GM21825 (cell line): ENCODE measurements around the gene MPV17.
"Not testable (repeated sequence)": the region's sequence is repeated elsewhere in the genome, so short reads cannot be mapped to it uniquely, and the experiment has no call there.

Experiments
- ATAC-seq: cut with Tn5 transposase; IDR thresholded peaks from one replicate; pipeline ENCODE4 v1.9.1; 2021; ENCODE audit warnings: mild to moderate bottlenecking, moderate library complexity; ENCODE audit not compliant: unreplicated experiment

MPV17 gene, protein sequence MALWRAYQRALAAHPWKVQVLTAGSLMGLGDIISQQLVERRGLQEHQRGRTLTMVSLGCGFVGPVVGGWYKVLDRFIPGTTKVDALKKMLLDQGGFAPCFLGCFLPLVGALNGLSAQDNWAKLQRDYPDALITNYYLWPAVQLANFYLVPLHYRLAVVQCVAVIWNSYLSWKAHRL

DNA sequence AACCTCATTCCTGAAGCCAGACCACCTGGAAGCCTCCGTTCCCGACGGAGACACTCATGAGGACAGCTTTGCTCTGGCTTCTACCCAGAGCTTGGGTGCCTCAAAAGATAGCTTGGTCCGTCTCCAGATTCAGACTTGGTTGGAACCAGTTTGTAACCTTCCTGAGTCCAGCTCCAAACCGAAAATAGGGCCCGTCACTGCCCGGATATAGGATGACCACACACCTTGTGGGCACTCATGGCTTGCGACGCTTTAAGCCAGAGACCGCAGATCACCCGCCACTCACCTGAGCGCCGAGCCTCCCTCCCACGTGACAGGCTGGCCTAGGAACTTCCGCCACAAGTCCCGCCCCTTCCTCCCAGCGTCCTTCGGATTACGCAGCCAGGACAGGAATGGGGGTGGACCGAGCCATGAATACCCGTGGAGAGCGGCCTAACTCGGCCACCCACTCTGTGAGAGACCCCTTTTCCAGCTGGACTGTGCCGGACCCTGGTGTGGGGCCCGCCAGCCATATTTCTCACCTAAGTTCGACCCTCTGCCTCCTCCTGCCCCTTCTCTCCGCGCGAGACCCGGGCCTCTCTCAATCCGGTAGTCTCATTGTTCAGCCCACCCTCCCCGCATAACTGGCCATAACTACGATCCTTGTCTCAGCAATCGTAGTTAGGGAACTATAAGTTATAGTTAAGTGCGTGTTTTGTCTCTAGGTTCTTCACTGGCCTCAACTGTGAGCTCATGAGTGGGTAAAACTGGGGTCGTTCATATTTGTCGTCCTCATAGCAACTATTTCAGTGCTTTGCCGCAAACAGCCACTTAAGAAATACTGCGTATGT is at the start of gene MPV17:
Gene MPV17 (minus strand): TSS at position 332 of the 830 bp plus-strand sequence. CDS start 580 bp downstream, outside the sequence.
- ATAC-seq = peak; percentile 84

DNA sequence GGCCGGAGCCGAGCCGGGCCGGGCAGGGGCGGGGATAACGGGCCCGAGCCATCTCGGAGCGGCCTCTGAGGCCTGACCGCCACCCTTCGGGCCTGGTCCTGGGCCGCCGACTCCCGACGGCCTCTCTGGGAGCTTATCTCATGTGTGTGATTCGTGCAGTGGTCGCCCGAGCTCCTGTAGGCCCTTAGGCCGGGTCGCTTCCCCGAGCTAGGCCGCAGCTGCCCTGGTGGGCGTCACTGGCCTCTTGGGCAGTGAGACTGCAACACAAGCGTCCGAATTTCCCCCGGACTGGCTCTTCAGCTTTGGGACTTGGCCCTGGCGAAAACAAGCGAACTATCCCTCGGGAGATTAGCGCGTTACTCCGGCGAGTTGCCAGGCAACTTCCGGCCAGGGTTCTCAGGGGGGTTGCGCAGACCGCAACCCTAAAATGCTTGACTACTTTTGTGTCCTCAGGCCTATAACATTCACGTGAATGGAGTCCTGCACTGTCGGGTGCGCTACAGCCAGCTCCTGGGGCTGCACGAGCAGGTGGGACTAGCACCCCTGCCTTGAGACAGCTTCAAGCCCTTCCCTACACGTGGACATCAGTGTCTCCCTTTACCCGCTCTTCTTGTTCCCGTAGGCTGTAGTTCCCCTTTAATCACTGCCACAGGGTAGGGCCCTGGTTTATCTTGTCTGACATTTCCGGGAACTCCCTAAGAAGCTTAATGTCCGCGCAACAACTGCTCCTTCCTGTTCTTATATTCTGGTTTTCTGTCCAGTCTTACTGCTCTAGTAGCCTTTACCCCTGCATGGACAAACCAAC is 48.1 kb upstream of the MPV17 start:
- peak; percentile 18 for ATAC-seq

DNA sequence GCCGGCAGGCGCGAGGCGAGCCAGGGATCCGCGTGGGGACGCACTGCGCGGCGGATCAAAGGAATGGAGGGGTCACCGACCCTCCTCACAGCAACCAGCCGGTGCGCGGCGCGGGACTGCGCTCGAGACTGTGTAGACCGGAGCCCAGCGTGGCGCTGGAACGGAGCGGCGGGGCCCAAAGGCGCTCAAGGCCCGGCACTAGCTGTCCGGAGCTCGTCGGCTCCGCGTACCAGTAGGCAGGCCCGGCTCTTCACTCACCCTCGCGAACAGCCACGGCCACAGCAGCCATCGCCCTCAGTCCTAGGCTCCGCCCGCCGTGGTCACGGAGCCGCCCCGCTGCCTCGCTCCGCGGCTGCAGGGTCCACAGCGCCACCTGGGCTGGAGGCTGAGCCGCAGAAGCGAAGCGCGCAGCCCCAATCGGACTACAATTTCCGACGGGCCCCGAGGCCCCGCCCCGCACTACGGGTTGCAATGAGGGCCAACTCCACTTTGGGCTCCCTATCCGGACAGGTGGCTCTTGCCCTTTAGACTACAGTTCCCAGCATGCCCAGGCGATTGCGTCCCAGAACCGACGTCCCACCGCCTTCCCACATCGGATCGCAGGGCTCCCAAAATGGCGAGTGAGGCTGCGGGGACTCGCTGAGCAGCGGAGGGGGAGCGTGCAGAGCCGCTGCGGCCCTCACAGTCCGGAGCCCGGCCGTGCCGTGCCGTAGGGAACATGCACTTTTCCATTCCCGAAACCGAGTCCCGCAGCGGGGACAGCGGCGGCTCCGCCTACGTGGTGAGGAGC is 47.3 kb upstream of the MPV17 start, which contains the start of the genes EIF2B4 and SNX17:
Gene EIF2B4 (minus strand): TSS at position 313 of the 790 bp plus-strand sequence. CDS start 24 bp downstream, at position 289.
Gene SNX17 (plus strand): TSS at position 591 of the 790 bp plus-strand sequence. CDS start 128 bp downstream, at position 719.
- peak; percentile 91 for ATAC-seq

DNA sequence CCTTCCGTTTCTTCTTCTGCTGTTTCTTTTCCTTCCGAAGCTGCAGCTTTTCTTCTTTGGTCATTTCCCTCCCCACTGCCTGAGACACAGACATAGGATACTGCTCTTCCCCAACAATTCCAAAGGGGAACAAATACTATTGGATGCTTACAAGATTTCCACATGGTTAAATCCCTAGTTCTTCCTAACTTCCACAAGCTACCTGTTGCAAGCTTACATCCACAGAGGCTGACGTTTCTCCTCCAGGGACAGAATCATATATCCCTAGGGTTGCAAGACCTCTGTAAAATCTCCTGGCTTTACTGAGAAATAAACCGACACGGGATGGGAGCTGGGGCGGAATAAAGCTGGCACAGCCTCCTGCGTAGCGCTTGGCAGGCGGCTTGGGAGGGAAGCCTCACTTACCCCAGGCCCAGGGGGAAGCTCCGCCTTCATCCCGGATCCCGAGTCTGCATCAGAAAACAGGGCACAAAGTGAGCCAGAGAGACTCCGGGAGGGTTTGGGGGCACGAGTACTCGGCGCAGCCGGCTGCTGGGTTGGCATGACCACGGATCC is 46.7 kb upstream of the MPV17 start:
- ATAC-seq = peak; percentile 5

DNA sequence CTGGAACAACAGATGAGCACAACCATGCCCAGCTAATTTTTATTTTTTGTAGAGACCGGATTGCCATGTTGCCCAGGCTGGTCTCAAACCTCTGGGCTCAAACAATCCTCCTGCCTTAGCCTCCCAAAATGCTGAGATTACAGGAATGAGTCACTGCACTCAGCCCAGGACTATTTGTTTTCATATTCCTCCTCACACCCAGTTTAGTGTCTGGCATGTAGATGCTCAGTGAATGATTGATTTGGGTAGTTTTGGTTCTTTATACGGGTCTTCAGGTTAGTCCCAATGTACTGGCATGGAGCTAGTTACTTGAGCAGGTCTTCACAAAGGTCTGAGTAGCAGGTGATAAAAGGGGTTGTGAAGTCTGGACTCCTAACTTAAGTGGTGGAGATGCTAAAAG is 41.0 kb upstream of the MPV17 start:
- no peak for ATAC-seq

DNA sequence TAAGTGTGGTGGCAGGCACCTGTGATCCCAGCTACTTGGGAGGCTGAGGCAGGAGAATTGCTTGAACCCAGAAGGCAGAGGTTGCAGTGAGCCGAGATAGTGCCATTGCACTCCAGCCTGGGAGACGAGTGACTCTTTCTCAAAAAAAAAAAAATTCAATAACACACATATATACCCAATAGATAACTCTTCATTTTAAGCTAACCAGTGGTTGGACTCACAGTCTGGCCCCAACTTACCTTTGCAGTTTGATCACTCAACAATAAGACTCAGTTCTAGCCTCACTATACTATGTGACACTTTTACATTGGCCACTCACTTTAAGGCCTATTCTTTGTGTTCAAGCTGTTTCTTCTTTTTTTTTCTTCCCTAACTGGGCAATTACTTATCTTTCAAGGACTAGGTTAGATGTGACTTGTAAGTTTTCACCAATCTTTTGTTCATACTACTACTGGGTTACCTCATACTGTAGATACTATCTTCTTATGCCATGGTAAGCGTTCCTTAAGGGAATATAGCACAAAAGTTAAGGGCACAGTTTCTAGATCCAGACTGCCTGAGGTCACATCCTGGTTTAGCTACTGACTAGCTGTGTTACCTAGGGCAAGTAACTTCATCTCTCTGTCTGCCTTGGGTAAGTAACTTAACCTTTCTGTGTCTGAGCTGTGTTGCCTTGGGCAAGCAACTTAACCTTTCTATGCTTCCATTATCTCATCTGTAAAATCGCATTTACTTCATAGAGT is 40.0 kb upstream of the MPV17 start:
- ATAC-seq = no peak

DNA sequence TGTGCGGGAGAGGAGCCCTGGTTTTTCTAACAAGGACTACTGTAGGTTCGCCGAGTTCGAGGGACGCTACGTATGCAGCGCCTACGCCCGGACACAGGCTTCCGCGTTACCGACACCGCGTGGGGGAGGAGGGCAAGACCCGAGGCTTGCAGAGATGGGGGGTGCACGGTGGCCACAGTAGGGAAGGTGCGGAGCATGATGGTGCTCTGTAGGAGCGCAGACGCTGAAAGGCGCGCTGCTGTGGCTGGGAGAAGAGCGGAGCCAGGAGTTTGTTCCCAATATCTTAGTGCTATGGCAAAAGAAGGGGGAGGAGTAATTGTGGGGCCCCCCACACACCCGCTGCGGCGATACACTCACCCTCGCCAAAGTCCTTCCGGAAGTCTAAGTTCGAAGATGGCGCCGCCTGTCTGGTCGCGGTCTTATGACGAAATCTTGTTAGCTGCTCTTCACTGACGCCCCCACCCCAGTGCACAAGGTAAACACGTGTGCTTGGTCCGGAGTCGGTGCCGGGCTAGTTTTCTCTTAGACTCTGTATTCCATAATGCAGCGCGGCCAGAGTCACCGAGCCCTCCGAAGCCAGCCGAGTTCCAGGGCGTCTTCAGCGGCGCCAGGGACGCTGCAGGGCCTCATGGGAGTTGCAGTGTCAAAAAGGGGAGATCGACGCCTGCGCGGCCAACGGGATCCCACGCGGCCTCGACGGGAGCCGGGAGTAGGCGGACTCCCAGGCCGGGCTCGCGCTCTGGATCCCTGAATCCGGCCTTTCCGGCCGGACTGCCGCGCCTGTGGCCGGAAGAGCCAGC is 33.7 kb upstream of the MPV17 start, which contains the start of gene GTF3C2:
Gene GTF3C2 (minus strand): TSS at position 383 of the 800 bp plus-strand sequence. CDS start 13,210 bp downstream, outside the sequence.
- peak; percentile 80 for ATAC-seq

DNA sequence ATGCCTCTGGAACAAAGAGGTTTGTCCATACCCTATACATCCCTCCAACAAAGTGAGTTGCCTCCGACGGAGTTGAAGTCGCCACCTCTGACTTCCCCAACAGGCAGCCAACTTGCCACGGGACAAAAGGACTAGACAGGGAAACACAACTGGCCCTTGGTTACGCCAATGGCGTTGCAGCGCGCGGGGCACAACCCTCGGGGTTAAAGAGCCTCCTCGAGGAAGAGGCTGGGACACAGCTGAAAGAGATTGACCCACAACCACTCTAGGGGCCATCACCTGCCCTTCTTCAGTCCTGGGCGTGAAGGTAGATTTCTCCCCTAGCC is 33.1 kb upstream of the MPV17 start:
- peak; percentile 31 for ATAC-seq

DNA sequence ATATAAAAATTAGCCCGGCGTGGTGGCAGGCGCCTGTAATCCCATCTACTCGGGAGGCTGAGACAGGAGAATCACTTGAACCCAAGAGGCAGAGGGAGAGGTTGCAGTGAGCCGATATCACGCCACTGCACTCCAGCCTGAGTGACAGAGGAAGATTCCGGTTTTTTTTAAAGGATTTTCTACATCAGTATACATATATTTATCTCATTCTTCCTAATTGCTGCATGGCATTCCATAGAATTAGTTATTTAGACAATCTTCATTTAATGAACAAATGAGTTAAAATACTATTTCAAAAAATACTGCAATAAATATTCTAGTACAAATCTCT is 31.7 kb upstream of the MPV17 start:
- ATAC-seq = no peak

DNA sequence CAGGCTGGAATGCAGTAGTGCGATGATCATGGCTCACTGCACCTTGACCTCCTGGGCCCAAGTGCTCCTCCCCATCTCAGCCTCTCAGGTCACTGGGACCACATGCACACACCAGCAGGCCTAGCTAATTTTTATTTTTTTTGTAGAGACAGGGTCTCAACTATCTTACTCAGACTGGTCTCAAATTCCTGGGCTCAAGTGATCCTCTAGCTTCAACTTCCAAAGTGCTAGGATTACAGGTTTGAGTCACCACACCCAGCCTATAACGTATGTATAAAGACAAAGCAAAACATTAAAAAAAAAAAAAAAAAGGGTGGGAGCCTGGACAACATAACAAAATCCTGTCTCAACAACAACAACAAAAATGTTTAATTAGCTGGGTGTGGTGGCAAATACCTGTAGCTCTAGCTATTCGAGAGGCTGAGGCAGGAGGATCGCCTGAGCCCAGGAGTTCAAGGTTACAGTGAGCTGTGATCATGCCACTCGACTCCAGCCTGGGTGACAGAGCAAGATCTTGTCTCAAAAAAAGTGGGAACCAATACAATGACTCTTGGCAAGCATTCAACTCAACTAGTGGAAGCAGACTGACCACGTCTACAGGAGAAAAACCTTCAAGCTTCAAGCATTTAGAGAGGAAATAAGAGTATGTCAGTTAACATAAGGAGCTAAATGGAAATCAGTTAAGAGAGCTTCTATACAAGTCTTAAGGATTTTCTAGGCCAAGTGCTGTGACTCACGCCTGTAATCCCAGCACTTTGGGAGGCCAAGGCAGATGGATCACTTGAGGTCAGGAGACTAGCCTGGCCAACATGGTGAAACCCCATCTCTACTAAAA is 31.1 kb upstream of the MPV17 start:
- ATAC-seq = no peak

DNA sequence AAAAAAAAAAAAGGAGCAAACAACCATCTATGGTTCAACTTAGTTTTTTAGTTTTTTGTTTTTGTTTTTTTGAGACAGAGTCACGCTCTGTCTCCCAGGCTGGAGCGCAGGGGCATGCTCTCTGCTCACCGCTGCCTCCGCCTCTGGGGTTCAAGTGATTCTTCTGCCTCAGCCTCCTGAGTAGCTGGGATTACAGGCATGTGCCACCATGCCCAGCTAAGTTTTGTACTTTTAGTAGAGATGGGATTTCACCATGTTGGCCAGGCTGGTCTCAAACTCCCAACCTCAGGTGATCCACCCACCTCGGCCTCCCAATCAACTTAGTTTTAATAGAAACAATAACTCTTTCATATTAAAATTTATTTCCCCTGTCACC is 30.5 kb upstream of the MPV17 start:
- not testable (repeated sequence) for ATAC-seq

DNA sequence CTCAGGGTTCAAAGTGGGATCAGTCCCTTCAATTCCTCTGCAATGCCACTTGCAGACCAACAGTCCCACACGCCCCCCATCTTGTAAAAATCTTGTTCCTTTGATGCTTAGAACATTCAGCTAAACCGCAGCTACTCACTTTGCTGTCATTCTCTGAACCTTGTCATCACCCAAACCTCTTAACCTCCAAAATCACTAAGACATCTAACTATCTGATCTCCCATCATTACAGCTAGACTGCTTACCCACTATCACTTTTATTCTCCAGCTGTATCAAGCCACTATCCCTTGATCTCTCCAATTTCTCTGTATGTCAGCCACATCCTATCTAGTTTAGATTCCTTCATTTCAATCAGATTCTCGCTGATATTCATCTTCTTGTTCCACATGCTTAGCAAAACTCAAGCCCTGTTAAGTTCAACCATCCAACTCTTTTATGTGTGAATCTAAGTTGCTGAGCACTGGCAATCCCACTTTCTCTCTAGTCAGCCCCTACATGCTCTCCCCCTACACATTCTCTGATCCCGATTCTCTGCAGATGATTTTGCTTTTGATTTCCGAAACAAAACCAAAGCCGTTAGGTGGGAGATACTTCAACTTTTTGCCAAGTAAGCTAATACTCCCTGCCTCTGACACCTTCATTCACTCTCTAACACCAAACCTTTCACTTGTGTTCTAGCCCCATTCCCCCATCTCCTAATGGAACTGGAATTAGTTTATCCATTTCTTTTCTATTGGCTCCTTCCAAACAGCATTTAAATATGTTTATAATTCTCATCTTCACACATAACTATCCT is 29.1 kb upstream of the MPV17 start:
- no peak for ATAC-seq

DNA sequence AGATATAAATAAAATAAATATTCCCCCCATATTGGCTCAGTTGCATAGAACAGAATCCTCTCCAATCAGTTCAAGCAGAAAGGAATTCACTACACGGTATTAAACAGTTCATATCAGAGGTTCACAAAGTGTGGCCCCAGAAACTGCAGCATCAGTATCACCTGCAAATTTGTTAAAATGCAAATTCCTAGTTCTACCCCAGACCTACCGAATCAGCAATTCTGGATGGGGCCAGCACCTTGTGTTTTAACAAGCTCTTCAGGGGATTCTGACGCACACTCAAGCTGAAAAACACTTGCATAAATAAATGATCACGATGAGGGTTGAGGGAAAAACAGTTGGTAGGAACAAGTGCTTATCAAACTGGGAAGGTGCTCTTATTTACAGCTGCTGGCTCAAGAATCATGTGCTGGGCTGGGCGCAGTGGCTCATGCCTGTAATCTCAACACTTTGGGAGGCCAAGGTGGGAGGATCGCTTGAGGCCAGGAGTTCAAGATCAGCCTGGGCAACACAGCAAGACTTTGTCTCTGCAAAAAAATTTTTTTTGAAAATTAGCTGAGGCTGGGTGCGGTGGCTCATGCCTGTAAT is 27.3 kb upstream of the MPV17 start:
- no peak for ATAC-seq

DNA sequence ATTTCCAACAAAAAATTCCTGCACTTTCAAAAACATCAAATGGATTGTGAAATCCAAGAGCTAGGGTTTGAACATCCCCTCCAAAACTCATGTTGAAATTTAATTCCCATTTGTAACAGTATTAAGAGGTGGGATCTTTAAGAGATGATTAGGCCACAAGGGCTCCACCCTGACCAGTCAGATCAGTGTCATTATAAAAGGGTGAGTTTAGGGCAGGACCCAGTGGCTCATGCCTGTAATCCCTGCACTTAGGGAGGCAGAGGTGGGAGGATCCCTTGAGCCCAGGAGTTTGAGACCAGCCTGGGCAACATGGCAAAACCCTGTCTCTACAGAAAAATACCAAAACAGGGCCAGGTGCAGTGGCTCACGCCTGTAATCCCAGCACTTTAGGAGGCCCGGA is 24.7 kb upstream of the MPV17 start:
- ATAC-seq = no peak

DNA sequence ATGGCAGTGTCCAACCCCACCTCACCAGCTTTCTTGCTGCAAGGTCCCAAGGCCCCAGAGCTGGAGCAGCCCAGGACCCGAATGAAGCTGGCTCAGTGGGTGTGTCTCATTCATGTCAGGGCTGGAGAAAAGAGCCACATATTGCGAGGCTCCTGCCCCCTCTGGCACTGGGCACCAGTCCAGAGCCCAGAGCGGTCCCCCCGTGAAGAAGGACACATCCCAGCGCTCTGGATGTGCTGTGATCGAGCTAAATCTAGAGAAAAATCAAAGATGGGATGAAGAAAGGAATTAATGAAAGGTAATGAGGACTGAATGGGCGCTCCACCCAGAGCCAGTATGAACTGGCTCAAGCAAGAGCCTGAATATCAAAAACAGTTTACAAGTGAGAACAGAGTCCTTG is 13.3 kb upstream of the MPV17 start:
- no peak for ATAC-seq

DNA sequence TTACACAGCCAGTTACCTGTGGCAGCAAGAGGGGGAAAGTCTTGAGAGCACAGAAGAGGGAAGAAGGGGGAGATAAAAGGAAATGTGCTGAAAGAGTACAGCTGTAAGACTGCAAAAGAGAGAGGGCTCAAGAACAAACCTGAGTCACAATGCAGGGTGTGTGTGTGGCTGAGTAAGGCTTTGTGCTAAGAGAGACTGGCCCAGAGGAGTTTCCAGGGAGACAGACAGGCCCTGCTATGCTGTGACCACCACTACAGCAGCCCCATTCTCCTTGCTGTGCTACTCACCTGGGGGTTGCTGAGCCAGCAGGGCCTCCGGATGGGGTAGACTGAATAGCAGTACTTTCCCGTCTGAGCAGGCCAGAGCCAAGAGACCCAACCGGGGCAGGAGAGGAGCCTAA is 12.4 kb upstream of the MPV17 start:
- ATAC-seq = no peak

DNA sequence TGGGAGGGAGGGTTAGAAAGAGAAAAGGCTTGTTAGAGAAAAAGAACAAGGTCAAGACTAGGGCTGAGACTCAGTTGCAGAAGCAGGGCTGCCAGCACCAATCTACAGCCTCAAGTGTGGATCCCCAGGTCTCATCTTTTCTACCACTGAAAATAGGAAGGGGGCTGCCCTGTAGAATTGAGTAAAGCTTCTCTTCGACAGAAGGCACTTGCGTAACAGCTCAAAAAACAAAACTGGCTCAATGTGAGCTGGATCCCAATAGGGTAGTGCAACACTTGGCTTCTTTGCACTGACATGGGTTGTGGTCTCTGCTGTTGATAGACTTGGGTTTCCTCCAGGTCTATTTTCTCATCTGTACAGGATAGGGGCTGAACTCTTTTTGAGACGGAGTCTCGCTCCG is 1.8 kb upstream of the MPV17 start:
- ATAC-seq = no peak
